HepG2 (cell line): ENCODE measurements around the gene MPI. TPM values are rescaled to one million over a fixed set of nuclear protein-coding genes. Genes with fewer than 3 reads are reported as not detected.
A peak's percentile ranks its signal among the peaks of the same experiment; 100 is the strongest.

Experiments used
- HNRNPLL ChIP-seq: fragments of 200-400 bp; formaldehyde crosslinking; IDR thresholded peaks from 2 replicates; pipeline ENCODE4 v1.6.1; 2017; ENCODE audit warnings: mild to moderate bottlenecking, low read depth, low read length; ENCODE audit not compliant: poor library complexity, severe bottlenecking
- MYC ChIP-seq: sonication (generic); formaldehyde crosslinking; IDR thresholded peaks from 2 replicates; pipeline ENCODE4 v1.9.0; 2021; ENCODE audit warnings: missing genetic modification reagents, borderline replicate concordance
- MYNN ChIP-seq: sonication (generic); formaldehyde crosslinking; IDR thresholded peaks from 2 replicates; pipeline ENCODE4 v1.4.0; 2020; ENCODE audit warnings: mild to moderate bottlenecking, low read depth, missing genetic modification reagents
- NAIF1 ChIP-seq: sonication (generic); formaldehyde crosslinking; IDR thresholded peaks from 2 replicates; pipeline ENCODE4 v1.5.0; 2020; ENCODE audit warnings: mild to moderate bottlenecking, missing genetic modification reagents, borderline replicate concordance
- RFX5 ChIP-seq: IDR thresholded peaks from 2 replicates; pipeline ENCODE4 v1.6.1; 2011; ENCODE audit warnings: low read depth, low read length, improper control_type of control experiment
- SP1 ChIP-seq, 2 experiments: fragments of 450-650 bp in 1 of 2; sonication (generic) in 1 of 2; formaldehyde crosslinking in 1 of 2; IDR thresholded peaks; 2 replicates each; pipeline versions ENCODE4 v1.4.0 to v1.6.1; 2016 to 2020; ENCODE audit warnings: missing genetic modification reagents in 1 of 2
- ZBED4 ChIP-seq: sonication (generic); formaldehyde crosslinking; IDR thresholded peaks from 2 replicates; pipeline ENCODE4 v1.4.0; 2020; ENCODE audit warnings: missing genetic modification reagents, borderline replicate concordance
- ZFX ChIP-seq: sonication (generic); formaldehyde crosslinking; IDR thresholded peaks from 2 replicates; pipeline ENCODE4 v1.4.0; 2020; ENCODE audit warnings: mild to moderate bottlenecking, low read depth, missing genetic modification reagents, moderate library complexity
- ZNF407 ChIP-seq: sonication (generic); formaldehyde crosslinking; IDR thresholded peaks from one replicate; pipeline ENCODE4 v1.5.1; 2020; ENCODE audit warnings: mild to moderate bottlenecking, missing genetic modification reagents; ENCODE audit errors: not compliant biosample characterization
- ZNF530 ChIP-seq: sonication (generic); formaldehyde crosslinking; IDR thresholded peaks from 2 replicates; pipeline ENCODE4 v1.5.0; 2020; ENCODE audit warnings: low read depth, mild to moderate bottlenecking, missing genetic modification reagents
- ZNF710 ChIP-seq: sonication (generic); formaldehyde crosslinking; IDR thresholded peaks from 2 replicates; pipeline ENCODE4 v1.5.0; 2020; ENCODE audit warnings: mild to moderate bottlenecking, missing genetic modification reagents, borderline replicate concordance
- ZNF766 ChIP-seq: sonication (generic); formaldehyde crosslinking; IDR thresholded peaks from 2 replicates; pipeline ENCODE4 v1.5.0; 2020; ENCODE audit warnings: missing genetic modification reagents, borderline replicate concordance
- ZNF784 ChIP-seq: sonication (generic); formaldehyde crosslinking; IDR thresholded peaks from 2 replicates; pipeline ENCODE4 v1.5.1; 2020; ENCODE audit warnings: missing genetic modification reagents, mild to moderate bottlenecking, borderline replicate concordance
- polyA plus RNA-seq, 8 experiments: library from polyadenylated mRNA; depleted of rRNA in 3 of 8; stranded (reverse) in 7 of 8; unstranded in 1 of 8; fragments of >200 nt; fragmentation: Illumina TruSeq in 4 of 8; extraction: Trizol in 4 of 8; gene quantifications; 2 replicates each; pipeline versions ENCODE4 v1.2.1 to v1.2.3, GENCODE V29; 2011 to 2016; ENCODE audit warnings: low read depth in 4 of 8, missing spikeins in 1 of 8, mixed read lengths in 1 of 8; ENCODE audit not compliant: insufficient read depth in 1 of 8
- total RNA-seq, 5 experiments: library from RNA; depleted of rRNA; stranded (reverse); fragments of >200 nt; fragmentation: Illumina TruSeq; extraction: Trizol; gene quantifications; 2 replicates each; pipeline ENCODE4 v1.2.3, GENCODE V29; 2016; ENCODE audit warnings: low read depth in 1 of 5

Gene MPI
- total and polyA plus RNA-seq, 2 of the 13 experiments (the other 11 are each of a cell fraction or from before 2014, with no cell fraction given): 36.9 to 63.5 TPM

- no peak for TF ChIP-seq ZNF710
- no peak for TF ChIP-seq ZNF530 (CRISPR knock-in tag)
- TF ChIP-seq ZFX (CRISPR knock-in tag): no peak
- TF ChIP-seq NAIF1: 0 out of 2 replicates have a peak, but pooled peaks have one; percentile 27
- no peak for TF ChIP-seq MYNN
- TF ChIP-seq MYC (CRISPR knock-in tag): peak; percentile 9; the same call in 1 of the 2 replicates
- TF ChIP-seq HNRNPLL: no peak
- no peak for TF ChIP-seq ZNF766 (CRISPR knock-in tag)
- no peak for TF ChIP-seq RFX5
- no peak for TF ChIP-seq ZNF784 (CRISPR knock-in tag)
- no peak for TF ChIP-seq ZNF407 (CRISPR knock-in tag)
- TF ChIP-seq SP1 (IDR thresholded peaks at IDR 0.05): no peak
- no peak for TF ChIP-seq SP1 (CRISPR knock-in tag; IDR thresholded peaks at IDR 0.05)
- no peak for TF ChIP-seq ZBED4 (CRISPR knock-in tag)
Observed at GRCh38 chr15:74873756-74874424, 16.0 kb upstream of the MPI start (continued).
